ENCODE measurements around the gene ANKS1B. TPM values are rescaled to one million over a fixed set of nuclear protein-coding genes. Genes with fewer than 3 reads are reported as not detected.
"Not testable (repeated sequence)": the region's sequence is repeated elsewhere in the genome, so short reads cannot be mapped to it uniquely, and the experiment has no call there.

The ANKS1B gene
- total RNA-seq, 1 donor from 2014 or later: 0.86 TPM

DNA sequence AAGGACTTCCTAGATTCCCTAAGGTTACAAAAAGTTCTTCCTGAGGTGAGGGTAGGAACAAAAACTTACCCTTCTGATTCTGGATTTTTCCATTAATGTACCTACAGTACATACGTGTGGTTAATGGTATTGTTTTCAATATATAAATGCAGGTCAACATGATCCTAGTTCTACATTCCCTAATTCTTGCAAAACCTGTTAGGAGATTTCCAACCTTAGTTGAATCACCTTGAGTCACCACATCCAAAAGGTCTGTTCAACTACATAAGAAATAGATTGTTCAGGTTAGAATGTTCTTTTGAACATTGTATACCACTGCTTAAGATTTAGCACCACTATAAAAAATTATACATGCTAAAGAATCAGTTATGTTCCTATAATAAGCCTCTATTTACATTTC is 218.3 kb downstream of the ANKS1B start:
- intact Hi-C loops (cut with micrococcal nuclease): loop anchor here (2.0 to 5.0 kb wide), 2 partner anchors 379 to 724 kb away; no protein-coding TSS in a partner anchor

DNA sequence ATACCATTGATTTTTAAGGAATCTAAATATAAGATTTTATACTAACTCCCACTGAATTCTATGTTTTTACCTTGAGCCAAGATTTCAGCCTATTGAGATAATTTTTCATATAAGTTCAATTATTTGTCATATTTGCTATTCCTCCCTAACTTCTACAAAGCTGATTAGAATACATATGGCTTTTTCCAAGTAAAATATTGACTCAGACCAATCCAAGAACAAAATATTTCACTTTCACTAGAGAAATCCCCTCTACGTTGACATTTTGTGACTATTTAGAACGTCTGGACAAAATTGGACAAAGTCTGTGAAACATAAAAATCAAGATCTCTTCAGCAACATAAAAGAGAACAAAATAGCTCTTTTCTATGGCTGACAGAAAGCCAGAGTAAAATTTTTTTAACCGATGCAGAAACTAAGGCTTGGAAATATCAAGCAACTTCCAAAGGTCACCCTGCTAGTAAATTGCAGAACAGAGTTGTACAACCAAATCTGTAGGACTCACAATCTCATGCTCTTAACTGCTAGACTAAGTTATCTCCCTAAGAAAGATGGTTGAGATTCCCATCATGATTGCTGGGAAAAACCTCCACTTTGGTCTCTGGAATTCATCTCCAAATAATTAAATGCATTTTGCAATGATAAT is 219.1 kb downstream of the ANKS1B start:
- intact Hi-C loops (cut with micrococcal nuclease): loop anchor here (2.0 to 5.0 kb wide), 2 partner anchors 378 to 723 kb away; no protein-coding TSS in a partner anchor

DNA sequence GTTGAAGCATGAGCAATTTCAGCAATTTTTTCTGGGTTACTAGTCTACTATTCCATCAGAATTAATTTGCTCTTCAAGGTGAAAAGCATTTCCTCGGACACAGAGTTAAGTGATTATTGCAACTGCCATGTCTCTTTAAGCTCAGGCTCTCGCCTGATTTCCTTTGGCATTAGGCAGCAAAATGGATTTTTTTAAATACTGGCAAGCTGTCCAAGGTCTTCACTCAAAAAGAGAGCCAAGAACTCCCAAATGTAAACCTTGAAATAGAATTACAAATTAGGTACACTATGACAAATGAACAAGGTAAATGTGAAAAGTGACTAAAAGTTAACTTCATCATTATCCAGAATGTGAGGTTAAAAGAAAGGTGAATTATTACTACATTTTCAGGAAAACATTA is 225.3 kb downstream of the ANKS1B start:
- intact Hi-C loops (cut with micrococcal nuclease): no loop called here

DNA sequence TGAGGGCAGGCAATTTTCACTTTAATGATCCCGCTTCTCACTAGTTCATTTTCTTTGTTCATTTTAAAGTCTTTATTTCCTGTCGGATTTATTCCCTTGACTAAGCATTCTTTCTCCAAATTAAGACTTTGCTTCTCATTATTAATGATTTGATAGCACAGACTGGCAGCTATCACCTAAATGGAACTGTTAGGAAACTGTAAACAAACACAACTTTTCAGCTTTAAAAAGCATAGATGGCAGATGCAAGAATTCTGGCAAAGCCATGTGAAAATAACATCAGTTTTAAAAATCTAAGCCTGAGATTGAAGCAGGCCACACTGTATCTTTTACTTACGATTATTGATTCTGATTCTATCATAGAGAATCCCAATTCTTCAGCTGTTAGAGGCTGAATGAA is 225.7 kb downstream of the ANKS1B start:
- intact Hi-C loops (cut with micrococcal nuclease): no loop called here

DNA sequence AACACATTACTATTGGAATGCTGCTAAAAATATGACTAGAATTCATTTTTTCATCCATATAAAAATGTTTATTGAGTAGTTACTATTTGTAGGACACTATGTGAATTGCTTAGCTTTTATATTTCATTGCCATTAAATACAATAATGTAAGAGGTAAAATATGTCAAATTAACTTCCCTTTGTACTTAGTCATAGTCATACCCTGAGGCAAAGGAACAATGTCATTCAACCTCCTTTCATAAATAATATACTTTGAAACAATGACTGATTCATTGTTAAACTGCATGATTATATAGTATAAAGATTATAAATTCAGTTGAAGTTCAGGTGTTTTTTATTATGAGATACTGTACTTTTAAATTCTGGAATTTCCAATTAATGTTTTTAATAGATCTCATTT is 232.0 kb downstream of the ANKS1B start:
- intact Hi-C loops (cut with micrococcal nuclease): no loop called here

DNA sequence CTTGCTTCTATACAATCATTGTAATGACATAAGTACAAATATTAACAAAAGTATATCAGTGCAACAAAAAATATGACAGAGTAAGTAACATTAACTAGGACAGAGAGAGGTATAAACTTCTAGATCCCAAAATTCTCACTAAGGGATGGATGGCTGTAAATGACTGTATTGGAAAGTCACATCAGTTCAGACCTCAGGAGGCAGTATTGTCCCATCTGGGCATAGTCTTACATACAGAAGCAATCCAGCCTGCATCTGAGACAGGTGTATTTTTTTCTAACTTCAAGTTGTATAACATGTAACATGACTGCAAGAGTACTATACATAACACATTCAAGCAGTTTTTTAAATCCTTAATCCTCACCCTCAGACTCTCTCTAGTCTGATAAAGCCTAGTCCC is 238.2 kb downstream of the ANKS1B start:
- intact Hi-C loops (cut with micrococcal nuclease): no loop called here

DNA sequence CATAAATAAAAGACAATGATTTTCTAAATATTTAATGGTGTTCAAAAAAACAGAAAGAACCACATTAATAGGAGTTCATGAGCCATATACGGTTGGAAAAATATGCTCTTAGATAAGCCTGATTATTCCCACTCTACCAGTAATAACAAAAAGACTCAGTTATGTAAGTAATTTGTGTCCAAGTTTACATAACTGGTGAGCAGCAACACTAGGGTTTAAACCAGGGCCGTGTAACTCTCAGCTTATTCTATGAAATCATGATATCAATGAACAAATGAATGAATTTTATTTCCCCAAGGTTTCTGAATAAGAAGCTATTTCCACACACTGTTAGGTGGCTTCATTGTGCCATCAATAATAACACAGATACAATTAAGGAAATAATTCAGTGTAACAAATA is 238.8 kb downstream of the ANKS1B start:
- intact Hi-C loops (cut with micrococcal nuclease): no loop called here

DNA sequence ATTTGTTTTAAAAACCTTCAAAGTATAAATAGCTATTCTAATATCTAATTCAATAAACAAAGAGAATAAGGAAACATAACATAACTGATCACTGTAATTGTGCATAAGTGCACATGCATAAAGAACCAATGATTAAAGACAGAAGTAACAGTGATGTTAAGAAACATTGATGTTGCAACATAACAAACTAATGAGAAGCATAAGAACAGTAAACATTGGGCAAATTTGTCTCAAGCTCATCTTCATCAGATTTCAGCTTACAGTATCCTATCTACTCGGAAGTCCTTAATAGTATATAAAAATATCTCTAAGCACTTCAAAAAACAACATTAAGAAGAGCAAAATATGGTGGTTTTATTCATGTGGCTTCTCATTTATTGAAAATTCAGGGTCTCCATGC is 239.6 kb downstream of the ANKS1B start:
- intact Hi-C loops (cut with micrococcal nuclease): no loop called here

DNA sequence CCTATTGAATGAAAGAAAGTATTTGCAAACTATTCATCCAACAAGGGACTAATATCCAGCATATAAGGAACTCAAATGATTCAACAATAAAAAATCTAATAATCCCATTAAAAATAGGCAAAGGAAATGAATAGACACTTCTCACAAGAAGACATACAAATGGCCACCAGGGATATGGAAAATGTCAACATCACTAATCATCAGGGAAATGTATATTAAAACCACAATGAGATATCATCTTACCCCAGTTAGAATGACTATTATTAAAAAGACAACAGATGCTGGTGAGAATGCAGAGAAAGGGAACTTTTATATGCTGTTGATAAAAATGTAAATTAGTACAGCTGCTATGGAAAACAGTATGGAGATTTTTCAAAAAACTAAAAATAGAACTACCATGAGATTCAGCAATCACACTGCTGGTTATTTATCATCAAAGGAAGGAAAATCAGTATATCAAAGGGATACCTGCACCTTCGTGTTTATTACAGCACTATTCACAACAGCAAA is 247.9 kb downstream of the ANKS1B start:
- intact Hi-C loops (cut with micrococcal nuclease): no loop called here

DNA sequence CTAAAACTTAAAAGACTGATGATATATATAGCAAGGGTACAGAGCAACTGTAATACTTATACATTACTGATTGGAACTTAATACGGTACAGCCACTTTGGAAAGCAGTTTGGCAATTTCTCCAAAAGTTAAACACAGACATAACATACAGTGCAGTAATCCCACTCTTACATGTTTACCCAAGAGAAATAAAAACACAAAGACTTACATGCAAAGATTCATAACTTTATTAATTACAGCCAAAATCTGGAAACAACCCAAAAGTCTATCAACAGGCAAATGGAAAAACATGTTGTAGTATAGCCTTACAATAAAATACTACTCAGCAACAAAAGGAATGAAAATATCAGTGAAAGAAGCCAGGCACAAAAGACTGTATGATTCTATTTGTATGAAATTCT is 252.6 kb downstream of the ANKS1B start:
- intact Hi-C loops (cut with micrococcal nuclease): no loop called here

DNA sequence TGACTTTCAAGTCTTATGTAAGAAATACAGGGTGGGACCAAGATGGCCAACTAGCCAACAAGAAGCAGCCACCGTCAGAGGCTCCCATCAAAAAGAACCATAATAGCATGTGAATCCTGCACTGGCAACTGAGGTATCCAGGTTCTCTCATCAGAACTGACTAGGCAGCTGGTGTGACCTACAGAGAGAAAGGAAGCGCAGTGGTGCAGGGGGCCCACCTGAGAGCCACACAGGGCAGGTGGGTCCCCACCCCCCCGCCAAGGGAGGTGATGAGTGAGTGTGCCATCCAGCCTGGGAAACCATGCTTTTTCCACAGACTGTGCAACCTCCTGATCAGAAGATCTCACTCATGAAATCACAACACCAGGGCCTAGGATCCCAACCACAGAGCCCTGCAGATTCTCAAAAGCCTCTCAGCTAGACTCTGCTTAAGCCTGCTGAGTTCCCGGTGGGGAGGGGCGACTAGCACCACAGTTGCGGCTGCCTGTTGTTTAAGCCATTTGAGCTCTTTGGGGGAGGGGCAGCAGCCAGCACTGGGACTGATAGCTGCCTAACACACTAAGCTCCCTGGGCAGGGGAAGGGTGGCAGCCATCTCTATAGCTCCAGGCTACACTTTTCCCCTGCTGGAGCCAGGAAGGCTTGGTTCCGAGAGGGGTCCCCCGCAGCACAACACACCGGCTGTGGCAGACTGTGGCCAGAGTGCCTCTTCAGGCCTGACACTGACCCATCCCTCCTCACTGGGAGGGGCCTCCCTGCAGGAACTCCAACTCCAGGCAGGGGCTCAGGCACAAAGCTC is 261.8 kb downstream of the ANKS1B start:
- intact Hi-C loops (cut with micrococcal nuclease): no loop called here

DNA sequence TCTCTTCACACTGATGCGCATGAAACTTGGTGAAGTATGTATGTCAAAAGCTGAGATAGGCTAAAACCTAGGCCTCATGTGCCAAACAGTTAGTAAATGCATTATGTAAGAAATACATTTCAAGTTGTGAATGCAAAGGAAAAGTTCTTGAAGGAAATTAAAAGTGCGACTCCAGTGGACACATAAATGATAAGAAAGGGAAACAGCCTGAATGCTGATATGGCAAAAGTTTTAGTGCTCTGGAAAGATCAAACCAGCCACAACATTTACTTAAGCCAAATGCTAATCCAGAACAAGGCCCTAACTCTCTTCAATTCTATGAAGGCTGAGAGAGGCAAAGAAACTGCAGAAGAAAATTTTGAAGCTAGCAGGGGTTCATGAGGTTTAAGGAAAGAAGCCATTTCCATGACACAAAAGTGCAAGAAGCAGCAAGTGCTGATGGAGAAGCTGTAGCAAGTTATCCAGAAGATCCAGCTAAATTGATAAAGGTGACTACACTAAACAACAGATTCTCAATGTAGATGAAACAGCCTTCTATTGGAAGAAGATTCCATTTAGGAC is 262.9 kb downstream of the ANKS1B start:
- intact Hi-C loops (cut with micrococcal nuclease): no loop called here

DNA sequence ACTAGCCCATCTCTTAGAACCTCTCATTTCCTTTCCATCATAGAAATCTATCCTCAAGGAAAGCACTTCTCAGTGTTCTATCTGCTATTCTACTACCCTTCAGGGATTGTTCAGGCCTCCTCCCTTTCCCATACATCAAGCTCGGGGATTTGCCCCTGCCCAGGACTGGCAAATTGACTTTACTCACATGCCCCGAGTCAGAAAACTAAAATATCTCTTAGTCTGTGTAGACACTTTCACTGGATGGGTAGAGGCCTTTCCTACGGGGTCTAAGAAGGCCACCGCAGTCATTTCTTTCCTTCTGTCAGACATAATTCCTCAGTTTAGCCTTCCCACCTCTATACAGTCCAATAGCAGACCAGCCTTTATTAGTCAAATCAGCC is 264.7 kb downstream of the ANKS1B start:
- intact Hi-C loops (cut with micrococcal nuclease): not testable (repeated sequence)

DNA sequence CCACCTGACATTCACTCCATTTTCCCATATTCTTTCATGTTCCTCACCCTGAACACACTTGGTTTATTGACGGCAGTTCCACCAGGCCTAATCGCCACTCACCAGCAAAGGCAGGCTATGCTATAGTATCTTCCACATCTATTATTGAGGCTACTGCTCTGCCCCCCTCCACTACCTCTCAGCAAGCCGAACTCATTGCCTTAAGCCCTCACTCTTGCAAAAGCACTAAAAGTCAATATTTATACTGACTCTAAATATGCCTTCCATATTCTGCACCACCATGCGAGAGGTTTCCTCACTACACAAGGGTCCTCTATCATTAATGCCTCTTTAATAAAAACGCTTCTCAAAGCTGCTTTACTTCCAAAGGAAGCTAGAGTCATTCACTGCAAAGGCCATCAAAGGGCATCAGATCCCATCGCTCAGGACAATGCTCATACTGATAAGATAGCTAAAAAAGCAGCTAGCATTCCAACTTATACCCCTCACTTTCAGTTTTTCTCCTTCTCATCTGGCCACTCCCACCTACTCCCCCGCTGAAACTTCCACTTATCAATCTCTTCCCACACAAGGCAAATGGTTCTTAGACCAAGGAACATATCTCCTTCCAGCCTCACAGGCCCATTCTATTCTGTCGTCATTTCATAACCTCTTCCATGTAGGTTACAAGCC is 265.2 kb downstream of the ANKS1B start:
- intact Hi-C loops (cut with micrococcal nuclease): not testable (repeated sequence)

DNA sequence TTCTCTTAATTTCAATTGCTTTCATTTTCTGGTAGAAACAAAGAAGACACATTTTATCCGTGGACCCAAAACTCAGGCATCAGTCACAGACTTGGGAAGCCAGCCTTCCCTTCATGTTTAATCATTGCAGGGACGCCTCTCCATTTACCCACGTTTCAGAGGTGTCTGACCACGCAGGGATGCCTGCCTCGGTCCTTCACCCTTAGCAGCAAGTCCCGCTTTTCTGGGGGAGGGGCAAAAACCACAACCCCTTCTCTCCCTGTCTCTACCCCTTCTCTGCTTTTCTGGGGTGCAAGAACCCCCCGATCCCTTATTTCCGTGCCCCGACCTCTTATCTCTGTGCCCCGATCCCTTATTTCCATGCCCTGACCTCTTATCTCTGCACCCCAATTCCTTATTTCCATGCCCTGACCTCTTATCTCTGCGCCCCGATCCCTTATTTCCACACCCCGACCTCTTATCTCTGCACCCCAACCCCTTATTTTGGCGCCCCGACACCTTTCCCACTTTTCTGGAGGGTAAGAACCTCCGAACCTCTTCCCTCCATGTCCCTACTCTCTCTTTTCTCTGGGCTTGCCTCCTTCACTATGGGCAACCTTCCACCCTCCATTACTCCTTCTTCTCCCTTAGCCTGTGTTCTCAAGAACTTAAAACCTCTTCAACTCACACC is 268.8 kb downstream of the ANKS1B start:
- intact Hi-C loops (cut with micrococcal nuclease): not testable (repeated sequence)

DNA sequence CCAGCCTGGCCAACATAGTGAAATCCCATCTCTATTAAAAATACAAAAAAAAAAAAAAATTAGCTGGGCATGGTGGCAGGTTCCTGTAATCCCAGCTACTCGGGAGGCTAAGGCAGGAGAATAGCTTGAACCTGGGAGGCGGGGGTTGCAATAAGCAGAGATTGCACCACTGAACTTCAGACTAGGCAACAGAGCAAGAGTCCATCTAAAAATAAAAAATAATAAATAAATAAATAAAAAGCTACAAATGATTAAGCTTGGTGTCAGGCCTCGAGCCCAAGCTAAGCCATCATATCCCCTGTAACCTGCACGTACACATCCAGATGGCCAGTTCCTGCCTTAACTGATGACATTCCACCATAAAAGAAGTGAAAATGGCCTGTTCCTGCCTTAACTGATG is 269.8 kb downstream of the ANKS1B start:
- intact Hi-C loops (cut with micrococcal nuclease): not testable (repeated sequence)

DNA sequence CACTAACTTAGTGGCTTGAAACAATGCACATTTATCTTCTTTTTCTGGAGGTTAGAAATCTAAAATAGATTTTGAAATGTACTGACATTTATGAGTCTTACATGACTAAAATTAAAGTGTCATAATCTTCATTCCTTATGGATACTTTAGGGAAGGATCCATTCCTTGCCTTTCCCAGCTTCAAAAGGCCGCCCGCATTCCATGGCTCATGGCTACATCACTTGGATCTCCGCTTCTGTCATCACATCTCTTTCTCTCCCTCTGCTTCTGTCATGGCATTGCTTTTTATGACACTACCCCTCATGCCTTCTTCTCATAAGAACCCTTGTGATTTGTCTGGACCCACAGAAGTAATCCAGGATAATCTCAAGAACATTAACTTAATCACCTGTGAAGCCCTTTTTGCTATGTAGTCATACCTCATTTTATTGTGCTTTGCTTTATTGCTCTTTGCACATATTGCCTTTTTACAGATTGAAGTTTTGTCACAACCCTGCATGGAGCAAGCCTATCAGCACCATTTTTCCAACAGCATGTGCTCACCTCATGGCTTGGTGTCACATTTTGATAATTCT is 270.7 kb downstream of the ANKS1B start:
- intact Hi-C loops (cut with micrococcal nuclease): no loop called here

DNA sequence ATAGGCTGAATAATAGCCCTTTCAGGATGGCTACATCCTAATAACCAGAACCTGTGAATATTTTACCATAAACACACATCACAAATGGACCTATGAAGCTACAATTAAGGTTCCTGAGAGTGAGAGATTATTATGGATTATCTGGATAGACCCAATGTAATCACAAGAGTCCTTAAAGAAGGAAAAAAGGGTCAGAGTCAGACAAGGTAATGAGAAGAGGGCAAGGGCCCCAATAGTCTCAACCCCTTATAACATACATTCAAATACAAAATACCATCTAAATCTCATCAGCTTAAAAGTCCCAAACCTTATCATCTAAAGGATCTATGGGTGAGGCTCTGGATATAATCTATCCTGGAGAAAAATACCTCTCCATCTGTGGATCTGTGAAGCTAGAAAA is 272.5 kb downstream of the ANKS1B start:
- intact Hi-C loops (cut with micrococcal nuclease): no loop called here

DNA sequence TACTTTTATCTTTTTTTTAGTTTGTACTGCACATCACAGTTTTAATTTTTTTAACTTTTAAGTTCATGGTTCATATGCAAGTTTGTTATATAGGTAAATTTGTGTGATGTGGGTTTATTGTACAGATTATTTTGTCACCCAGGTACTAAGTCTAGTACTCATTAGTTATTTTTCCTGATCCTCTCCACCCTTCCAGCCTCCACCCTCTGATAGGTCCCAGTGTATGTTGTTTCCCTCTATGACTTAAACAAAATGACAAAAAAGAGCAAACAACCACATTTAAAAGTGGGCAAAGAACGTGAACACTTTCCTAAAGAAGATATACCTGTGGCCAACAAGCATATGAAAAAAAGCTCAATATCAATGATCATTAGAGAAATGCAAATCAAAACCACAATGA is 273.5 kb downstream of the ANKS1B start:
- intact Hi-C loops (cut with micrococcal nuclease): no loop called here

DNA sequence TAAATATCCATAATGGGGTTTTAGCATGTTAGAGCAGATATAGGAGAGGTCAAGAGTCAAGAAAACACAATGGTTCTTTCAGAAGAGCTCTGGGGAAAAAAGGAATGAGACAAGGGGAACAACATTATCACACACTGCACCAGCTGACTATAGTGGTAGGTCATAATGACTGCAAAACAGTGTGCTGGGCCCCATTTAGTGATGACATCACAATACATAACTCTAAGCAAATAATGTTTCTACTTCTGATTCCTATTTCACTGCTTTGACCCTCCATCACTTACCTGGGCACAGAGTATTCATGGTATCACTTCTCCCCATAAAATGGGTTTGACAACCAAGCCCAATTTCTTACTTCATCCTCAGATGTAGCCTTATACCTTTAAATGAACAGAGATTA is 275.1 kb downstream of the ANKS1B start:
- intact Hi-C loops (cut with micrococcal nuclease): no loop called here

DNA sequence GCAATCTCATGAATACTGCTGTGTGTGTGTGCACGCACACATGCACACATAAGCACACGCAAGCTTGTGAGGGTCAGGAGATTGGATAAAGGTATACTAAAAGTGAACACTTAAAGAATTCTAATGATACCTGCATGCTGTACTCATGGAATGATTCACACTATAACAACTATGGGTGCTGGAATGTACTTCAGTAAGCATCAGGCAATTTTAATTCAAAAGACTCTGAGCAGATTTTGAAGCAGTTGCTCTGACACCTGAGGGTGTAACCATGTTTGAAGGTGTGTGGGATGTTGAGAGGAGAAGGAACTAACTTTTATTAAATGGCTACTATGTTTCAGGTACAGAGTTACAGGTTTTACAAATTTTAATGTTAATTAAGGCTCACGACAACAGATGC is 275.6 kb downstream of the ANKS1B start:
- intact Hi-C loops (cut with micrococcal nuclease): no loop called here

Data from T-helper 2 cell treated with Interferon-gamma antibody and Interleukin-4, amounts not matched to agents 100 ng/mL and 5 ng/mL, for 36 hours (primary cell).